Body of pancreas (tissue), 4 donors: ENCODE data around the gene RTF1.

ENCODE experiments used
- CTCF ChIP-seq, 7 experiments: fragments of 450-650 bp in 4 of 7; fragments of 200-600 bp in 3 of 7; sonication (generic) in 3 of 7; IDR thresholded peaks; one replicate each; pipeline ENCODE4 v1.5.1; 2016 to 2019; ENCODE audit warnings: antibody characterized with exemption in 7 of 7
- POLR2A ChIP-seq, 3 donors: fragments of 450-650 bp; IDR thresholded peaks; one replicate each; pipeline ENCODE4 v1.6.1; 2016; ENCODE audit warnings: antibody characterized with exemption in 3 of 3, mild to moderate bottlenecking in 2 of 3

GRCh38 chr15:41424809-41425208 lies 7.9 kb downstream of the RTF1 start:
- no peak for TF ChIP-seq POLR2A (IDR thresholded peaks at IDR 0.05)
- no peak for TF ChIP-seq CTCF (IDR thresholded peaks at IDR 0.05)
